ENCODE results near the gene OSGIN1.

DNA sequence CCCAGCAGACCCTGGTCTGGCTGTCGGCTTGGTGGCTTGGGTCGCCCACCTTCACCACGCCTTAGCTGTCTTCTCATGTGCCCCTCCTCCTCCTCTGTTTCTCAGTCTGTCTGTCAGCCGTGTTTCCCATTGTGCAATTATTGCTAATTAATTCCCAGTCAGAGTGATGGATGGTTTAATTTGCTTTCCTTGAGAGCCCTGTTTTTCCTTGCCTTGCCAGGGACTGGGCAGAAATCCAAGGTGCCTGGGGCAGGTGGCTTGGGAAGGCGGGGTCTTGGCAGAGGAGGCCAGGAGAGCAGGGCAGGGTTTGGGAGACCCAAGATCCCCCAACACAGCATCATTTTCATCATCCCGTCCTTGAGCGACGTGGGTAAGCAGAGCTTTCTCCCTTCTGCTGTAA, 36.3 kb downstream of the OSGIN1 start:
- TF ChIP-seq CTCF (IDR thresholded peaks at IDR 0.05) (no peak), EZH2 (IDR thresholded peaks at IDR 0.05; ENCODE audit: borderline replicate concordance, insufficient read depth, low read depth, low read length, poor library complexity, severe bottlenecking) (no peak)

All from B cell (primary cell).